Activated CD8-positive, alpha-beta memory T cell treated with anti-CD3 and anti-CD28 coated beads, Interleukin-2, amount 50 U/mL, for 1 hour (primary cell): Measurements from ENCODE around the gene ADAMTSL4.
"Not testable (repeated sequence)": the region's sequence is repeated elsewhere in the genome, so short reads cannot be mapped to it uniquely, and the experiment has no call there.

Experiments used
- DNase-seq: peaks from one replicate; pipeline ENCODE4 v3.0.0-alpha.2; 2020; ENCODE audit errors: extremely low read depth

The ADAMTSL4 gene

DNA sequence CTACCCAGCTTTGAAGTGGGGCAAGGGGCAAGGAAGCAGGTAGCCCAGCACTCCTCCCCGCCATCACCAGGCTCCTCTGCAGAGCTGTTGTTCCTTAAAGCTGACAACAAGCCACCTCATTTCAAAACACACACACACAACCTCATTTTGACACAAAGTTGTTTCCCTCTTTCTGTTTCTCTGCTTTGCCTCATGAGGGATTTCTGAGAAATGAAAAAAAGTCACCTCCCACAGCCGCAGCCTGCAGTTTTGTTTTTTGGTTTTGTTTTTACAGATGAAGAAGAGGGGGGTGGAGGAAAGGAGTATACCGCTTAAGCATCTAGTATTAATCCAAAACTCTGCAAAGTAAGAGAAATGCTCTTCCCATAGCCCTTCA, 18.1 kb downstream of the ADAMTSL4 start:
- no peak for DNase-seq

DNA sequence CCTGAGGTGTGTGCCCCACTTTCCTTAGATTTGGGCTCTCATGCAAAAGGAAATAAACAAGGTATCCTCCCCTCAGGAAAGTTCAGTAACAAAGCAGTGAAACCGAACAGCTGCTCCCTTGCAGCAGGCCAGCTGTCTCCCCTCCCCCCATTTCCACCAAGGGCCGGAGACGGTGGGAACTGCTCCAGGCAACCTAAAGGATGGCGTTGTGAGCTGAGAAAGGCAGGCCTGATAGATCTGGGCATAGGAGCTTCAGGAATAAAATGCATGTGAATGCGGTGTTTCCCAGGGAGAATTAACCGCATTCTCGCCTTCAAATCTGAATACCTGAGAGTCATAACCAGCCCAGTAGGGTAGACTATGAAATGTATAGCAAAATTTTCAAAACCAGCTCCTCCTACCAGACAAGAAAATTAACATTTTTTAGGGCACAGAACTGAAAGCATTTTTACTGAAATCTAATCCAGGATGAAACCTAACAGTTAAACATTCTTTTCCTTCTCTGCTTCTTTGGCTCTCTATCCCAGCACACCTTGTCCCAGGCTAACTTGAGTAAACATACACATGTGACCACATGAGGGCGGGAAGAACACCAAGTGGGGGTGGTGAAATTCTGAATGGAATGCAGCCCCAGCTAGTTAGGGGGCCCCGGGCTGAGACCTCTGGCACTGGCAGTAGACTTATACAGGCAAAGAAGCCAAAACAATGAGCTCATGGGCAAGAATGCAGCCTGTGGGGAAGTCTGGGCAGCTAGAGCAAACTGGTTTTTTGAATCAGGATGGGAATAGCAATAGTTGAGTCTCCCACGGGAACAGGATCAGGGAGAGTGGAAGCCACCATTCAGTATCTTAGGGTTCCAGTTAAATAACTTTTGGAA, 18.7 kb downstream of the ADAMTSL4 start:
- no peak for DNase-seq

- DNase-seq: no peak
Observed at GRCh38 chr1:150568594-150568966, 19.4 kb downstream of the ADAMTSL4 start.

DNA sequence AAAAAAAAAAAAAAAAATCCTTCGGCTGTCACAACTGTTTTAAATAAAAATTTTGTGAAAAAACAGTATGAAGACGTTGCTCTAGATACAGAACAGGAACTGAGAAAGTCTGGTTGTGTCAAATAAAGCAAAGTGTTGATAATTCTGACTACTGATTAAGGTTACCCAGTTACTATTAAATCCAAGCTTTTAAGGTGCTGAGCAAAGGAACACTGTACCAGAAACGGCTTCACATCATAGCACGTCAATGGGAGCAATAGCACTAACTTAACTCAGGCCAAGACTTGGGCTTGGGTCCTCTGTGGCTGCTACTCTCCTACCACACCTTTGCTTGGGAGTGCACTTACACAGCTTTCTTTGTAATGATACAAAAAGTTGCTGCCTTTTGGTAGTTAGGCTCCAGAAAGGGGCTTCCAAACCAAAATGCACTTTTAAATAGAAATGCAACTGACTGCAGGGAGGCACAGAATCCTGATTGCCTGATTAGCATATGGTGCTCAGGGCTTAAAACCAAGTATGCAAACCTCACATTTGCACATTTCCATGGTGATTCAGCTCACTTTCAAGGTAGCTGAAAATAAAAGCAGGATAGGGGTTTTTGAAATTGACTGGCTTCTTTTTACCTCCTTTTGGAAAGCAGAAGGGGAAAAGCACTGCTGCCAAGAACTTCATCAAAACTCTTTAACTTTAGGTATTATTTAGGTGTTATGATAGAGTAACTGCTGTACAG, 23.9 kb downstream of the ADAMTSL4 start:
- DNase-seq: no peak

DNA sequence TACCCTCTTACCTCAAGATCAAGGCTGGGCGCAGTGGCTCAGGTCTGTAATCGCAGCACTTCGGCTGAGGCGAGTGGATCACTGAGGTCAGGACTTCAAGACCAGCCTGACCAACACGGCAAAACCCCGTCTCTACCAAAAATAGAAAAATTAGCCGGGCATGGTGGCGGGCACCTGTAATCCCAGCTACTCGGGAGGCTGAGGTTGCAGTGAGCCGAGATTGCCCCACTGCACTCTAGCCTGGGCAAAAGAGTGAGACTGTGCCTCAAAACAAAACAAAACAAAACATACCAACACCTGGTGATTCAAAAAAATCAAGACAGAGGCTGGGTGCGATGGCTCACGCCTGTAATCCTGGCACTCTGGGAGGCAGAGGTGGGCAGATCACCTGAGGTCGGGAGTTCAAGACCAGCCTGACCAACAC, 24.5 kb downstream of the ADAMTSL4 start:
- DNase-seq: not testable (repeated sequence)

DNA sequence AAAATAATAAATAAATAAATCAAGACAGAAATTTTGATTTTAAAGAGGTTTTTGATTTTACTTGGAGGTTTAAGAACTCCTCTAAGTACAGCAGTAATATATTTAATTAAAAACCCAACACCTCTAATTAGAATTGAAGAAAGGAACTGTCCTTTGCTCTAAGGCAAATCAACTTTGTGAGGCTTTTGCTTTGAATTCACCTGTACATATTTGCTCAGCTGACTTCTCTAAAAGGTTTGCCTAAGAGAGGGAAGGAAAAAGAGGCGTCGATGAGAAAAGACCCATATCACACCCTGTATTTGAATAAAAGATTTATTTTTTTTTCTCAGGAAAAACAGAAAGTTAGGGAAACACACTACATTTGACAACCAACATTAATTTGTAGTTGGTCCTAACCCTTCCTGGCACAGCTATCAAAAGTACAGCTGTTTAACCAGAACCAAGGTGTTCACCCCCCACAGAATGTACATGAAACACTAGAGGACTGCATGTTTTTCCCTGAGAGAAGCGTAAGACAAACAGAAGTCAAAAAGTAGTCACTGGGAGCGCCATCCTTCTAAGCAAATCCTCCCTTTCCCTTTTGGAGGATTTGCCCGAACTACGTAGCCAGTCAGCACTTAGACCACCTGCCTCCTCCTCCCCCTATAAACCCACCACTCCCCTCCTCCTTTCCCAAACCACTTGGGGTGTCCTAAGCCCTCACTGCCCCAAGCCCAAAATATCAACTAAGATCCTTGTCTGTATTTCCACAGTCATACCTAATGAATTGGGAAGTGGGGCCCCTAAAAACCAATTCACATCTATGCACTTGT, 25.3 kb downstream of the ADAMTSL4 start:
- no peak for DNase-seq

GRCh38 chr1:150575072-150575489, 25.9 kb downstream of the ADAMTSL4 start:
- no peak for DNase-seq

- DNase-seq: no peak
Observed at GRCh38 chr1:150575518-150576366, 26.5 kb downstream of the ADAMTSL4 start.

DNA sequence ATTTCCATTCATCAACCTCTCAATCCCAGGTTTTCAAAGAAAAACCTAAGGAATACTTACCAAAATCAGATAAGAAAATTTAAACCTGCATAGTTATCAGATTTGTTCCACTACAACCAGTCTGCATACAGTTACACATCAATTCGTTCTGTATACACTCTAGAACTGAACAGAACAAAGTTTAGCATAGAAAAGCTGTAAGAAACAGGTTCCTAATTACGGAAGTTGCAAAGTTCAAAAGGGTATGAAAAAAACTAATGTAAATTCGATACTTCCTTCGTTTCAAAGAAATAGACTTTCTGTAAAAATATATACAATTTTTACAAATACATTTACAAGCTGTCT, 27.1 kb downstream of the ADAMTSL4 start:
- no peak for DNase-seq

DNA sequence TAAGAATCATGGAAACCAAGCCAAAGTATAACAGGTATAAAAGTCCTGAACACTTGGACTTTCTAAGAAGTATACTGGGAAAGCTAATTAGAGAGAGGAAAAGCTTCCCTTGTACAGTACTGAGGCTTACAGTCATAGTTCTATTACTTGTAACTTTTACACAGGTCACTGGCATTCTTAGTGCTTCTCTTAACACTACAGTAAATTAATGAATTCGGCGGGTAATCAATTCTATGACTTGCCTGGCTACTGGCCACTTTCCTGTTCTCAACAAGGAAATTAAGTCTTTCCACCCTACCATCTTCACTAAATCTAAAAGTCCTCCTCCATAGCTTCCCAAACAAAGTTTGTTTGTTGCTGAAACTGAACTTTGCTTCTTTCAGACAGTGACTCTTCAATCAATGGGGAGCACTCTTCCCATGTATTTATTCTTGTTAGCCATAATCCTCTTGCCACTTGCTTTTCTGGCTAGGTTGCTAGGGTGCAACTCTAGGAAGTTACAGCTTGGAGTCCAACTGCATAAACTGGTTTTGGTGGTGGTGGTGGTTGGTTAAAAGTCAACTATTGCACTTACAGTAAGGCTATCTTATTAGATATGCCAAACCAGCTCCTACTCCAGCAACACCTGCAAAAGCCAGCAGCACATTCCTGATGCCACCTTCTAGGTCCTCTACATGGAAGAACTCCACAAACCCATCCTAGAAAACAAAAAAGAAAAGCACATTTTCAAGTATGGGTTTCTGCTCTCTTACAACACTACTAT, 27.8 kb downstream of the ADAMTSL4 start:
- DNase-seq: no peak

DNA sequence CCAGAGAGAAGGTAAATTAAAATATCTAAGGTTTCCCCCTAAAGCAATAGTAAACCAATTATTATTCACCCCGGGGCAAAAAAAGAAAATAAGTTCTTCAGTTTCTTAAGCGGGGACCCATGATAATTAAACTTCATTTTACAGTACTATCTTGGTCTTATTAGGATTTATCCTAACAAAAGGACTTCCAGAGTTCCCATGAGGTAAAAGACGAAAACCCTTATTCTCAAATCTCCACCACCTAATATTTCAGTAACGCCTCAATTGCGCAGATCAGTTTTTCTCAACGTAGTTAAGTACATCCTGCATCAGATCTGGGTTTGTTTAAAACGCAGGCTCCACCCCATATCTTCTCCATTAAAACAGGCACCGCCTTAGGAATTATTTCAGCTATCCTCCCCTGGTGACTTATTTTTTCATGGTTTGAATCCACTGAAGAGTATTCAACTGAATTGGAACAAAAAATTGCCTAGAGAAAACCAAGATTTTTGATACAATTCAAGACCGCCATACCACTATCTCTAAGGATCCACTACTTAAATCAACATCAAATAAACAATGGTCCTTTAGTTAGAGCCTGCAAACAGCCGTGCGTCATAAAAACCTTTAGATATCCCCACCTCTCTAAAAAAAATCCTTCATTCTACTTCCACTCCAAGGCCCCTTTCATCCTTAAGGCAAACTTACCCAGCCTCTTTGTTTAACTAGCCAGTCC, 28.5 kb downstream of the ADAMTSL4 start:
- no peak for DNase-seq

- no peak for DNase-seq
Observed at GRCh38 chr1:150578272-150579109, 29.3 kb downstream of the ADAMTSL4 start.

- DNase-seq: peak; percentile 79
Observed at GRCh38 chr1:150579110-150579944, 30.1 kb downstream of the ADAMTSL4 start, which contains the start of gene MCL1. Gene MCL1, minus strand, starts transcription at chr1:150579610. Its CDS starts 80 bp downstream, at chr1:150579530.

- DNase-seq: no peak
Observed at GRCh38 chr1:150579945-150580642, 30.9 kb downstream of the ADAMTSL4 start.

GRCh38 chr1:150580966-150581365, 31.8 kb downstream of the ADAMTSL4 start:
- not testable (repeated sequence) for DNase-seq

DNA sequence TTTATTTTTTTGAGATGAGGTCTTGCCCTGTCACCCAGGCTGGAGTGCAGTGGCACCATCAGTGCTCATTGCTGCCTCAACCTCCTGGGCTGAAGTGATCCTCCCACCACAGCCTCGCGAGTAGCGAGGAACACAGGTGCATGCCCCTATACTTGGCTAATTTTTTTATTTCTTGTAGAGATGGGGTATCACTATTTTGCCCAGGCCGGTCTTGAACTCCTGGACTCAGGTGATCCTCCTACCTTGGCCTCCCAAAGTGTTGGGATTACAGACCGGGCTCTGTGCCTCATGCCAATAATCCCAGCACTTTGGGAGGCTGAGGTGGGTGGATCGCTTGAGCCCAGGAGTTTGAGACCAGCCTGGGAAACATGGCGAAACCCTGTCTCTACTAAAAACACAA, 32.2 kb downstream of the ADAMTSL4 start:
- not testable (repeated sequence) for DNase-seq

DNA sequence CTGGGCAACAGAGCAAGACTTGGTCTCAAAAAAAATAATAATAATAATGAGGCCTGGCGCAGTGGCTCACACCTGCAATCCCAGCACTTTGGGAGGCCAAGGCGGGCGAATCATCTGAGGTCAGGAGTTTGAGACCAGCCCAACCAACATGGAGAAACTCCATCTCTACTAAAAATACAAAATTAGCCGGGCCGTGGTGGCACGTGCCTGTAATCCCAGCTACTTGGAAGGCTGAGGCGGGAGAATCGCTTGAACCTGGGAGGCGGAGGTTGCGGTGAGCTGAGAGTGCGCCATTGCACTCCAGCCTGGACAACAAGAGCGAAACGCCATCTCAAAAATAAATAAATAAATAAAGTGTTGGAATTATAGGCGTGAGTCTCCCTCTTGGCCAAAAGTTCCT, 32.8 kb downstream of the ADAMTSL4 start:
- not testable (repeated sequence) for DNase-seq
